GM12875 (cell line): Measurements from ENCODE around the gene OR51B4.
"Not testable (repeated sequence)": the region's sequence is repeated elsewhere in the genome, so short reads cannot be mapped to it uniquely, and the experiment has no call there.

Experiments used
- H3K4me3 ChIP-seq: one replicate; pipeline ENCODE4 v1.5.1; 2011; ENCODE audit warnings: low read depth, low read length, control low read depth
- CTCF ChIP-seq: IDR thresholded peaks from 2 replicates; pipeline ENCODE4 v1.5.1; 2011; ENCODE audit warnings: low read depth, mild to moderate bottlenecking, control low read depth, inconsistent platforms, low read length, moderate library complexity, borderline replicate concordance; ENCODE audit not compliant: insufficient read depth

OR51B4 gene

GRCh38 chr11:5339771-5340322, 38.1 kb upstream of the OR51B4 start:
- no peak overlapping the region for H3K4me3 ChIP-seq
- no peak for TF ChIP-seq CTCF

- H3K4me3 ChIP-seq: not testable (repeated sequence)
Measured at GRCh38 chr11:5337253-5337652, 35.5 kb upstream of the OR51B4 start.

- H3K4me3 ChIP-seq: no peak overlapping the region
- no peak for TF ChIP-seq CTCF
Measured at GRCh38 chr11:5336331-5336730, 34.6 kb upstream of the OR51B4 start.

GRCh38 chr11:5335170-5335569, 33.4 kb upstream of the OR51B4 start:
- no peak for TF ChIP-seq CTCF
- H3K4me3 ChIP-seq: no peak overlapping the region

GRCh38 chr11:5324197-5324596, 22.5 kb upstream of the OR51B4 start, which contains the start of gene OR51B2:
TSS of gene OR51B2 (minus strand) at chr11:5324297. CDS start at chr11:5324297, 0 bp downstream.
- TF ChIP-seq CTCF: no peak

GRCh38 chr11:5317292-5317691, 15.5 kb upstream of the OR51B4 start:
- no peak for TF ChIP-seq CTCF
- no peak overlapping the region for H3K4me3 ChIP-seq

More at GRCh38 chr11:5324197-5324596, 22.5 kb upstream of the OR51B4 start, which contains the start of gene OR51B2:
- H3K4me3 ChIP-seq: no peak within 1 kb of the TSS

GRCh38 chr11:5313326-5314023, 11.7 kb upstream of the OR51B4 start:
- H3K4me3 ChIP-seq: not testable (repeated sequence)

- no peak for TF ChIP-seq CTCF
- no peak overlapping the region for H3K4me3 ChIP-seq
Measured at GRCh38 chr11:5310423-5310822, 8.7 kb upstream of the OR51B4 start.
